Measurements from ENCODE around the gene MSL3B.

- no peak for TF ChIP-seq CTCF (IDR thresholded peaks at IDR 0.05; ENCODE audit: low read depth, low read length)
- TF ChIP-seq EZH2phosphoT487 (IDR thresholded peaks at IDR 0.05; ENCODE audit: low read depth), result no peak
Observed at GRCh38 chr2:233824373-233824772, 43.8 kb downstream of the MSL3B start.
